Measurements from ENCODE around the gene CLASP1. TPM values are rescaled to one million over a fixed set of nuclear protein-coding genes. Genes with fewer than 3 reads are reported as not detected.

CLASP1 gene
- total RNA-seq, 2 experiments from 2014 or later: 33.8 to 72.4 TPM

DNA sequence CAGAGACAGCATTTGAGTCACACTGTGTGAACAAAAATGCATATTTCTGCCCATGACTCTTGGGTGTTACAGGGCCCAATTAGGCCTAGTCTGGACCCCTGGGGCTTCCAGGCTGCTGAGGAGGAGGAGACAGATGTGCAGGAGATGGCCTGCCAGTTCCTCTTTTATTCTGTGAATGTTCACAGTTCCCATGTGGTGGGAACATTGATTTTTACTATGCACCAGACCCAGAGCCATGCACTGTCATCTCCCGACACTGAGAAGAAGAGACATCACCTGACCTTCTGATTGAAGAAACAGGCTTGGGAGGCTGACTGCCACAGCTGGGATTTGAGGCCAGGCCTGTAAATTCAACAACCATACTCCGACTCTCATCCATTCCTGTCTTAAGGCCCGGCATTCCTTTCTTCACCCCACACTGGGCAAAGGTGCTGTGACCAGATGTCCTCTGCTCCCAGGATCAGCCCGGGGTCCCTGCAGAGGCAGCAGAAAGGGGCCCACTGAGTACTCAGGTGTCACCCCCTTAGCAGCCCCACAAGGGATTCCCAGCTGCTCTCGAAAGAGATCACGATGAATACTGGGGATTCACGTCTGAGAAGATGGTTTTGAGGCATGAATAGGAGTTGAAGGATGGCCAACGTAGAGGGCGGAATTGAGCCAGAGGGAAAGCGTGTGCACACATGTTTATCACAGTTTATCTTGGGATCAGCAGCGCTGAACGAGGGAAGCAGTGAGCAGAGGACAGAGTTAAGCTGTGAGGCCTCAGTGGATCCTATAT is 360.6 kb downstream of the CLASP1 start:
- BruUV-seq (replicated peaks): no TSS peak
- no peaks in the 10 kb centered on the region for H3K79me2 ChIP-seq (ENCODE audit: insufficient read depth, low read depth, low read length)

DNA sequence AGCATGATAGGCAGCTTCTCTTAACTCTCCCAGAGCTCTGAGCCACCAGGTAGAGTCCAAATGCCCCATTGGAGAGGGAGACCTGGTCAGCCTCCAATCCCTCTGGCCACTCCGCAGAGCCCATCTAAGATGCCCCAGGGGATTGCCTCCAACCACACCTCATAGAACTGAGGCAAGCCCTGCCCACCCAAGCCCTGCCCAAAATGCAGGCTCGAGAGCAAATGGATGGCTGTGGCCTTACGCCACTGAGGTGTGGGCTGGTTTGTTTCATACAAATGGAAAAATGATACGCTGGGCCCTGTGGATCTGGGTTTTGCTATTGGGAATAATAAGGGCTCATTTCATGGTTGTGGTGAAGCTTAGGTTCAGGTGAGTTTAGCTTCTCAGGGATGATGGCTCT is 361.3 kb downstream of the CLASP1 start:
- POLR2A ChIA-PET: interaction anchor here (0.6 kb wide), 1 partner anchor 342 kb away, joined by 4 read pairs; no protein-coding TSS in a partner anchor
- TF ChIP-seq EZH2phosphoT487 (IDR thresholded peaks at IDR 0.05; ENCODE audit: borderline replicate concordance, low read depth, low read length): no peak
- TF ChIP-seq, protein P1, sequence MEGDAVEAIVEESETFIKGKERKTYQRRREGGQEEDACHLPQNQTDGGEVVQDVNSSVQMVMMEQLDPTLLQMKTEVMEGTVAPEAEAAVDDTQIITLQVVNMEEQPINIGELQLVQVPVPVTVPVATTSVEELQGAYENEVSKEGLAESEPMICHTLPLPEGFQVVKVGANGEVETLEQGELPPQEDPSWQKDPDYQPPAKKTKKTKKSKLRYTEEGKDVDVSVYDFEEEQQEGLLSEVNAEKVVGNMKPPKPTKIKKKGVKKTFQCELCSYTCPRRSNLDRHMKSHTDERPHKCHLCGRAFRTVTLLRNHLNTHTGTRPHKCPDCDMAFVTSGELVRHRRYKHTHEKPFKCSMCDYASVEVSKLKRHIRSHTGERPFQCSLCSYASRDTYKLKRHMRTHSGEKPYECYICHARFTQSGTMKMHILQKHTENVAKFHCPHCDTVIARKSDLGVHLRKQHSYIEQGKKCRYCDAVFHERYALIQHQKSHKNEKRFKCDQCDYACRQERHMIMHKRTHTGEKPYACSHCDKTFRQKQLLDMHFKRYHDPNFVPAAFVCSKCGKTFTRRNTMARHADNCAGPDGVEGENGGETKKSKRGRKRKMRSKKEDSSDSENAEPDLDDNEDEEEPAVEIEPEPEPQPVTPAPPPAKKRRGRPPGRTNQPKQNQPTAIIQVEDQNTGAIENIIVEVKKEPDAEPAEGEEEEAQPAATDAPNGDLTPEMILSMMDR (conservative IDR thresholded peaks at IDR 0.05; ENCODE audit: low read length): no peak
- CTCF ChIA-PET (ENCODE audit: unreplicated experiment): no interaction called here
- intact Hi-C loops (cut with micrococcal nuclease; ENCODE audit: unreplicated experiment): no loop called here
- no TSS peak for BruUV-seq (replicated peaks)
- H3K9me3 ChIP-seq (ENCODE audit: low read length): no peaks in the 10 kb centered on the region
- H3K27ac ChIP-seq (ENCODE audit: low read depth, low read length, poor library complexity, severe bottlenecking): no peak overlapping the region
- H4K20me1 ChIP-seq (ENCODE audit: insufficient read depth, low read length): no peaks in the 10 kb centered on the region
- no peaks in the 10 kb centered on the region for H3K36me3 ChIP-seq (ENCODE audit: insufficient read depth, low read length)
- no peak overlapping the region for H3K4me3 ChIP-seq (ENCODE audit: low read depth, low read length, poor library complexity, severe bottlenecking)
- no peaks in the 10 kb centered on the region for H3K79me2 ChIP-seq (ENCODE audit: insufficient read depth, low read depth, low read length)
- DNase-seq (ENCODE audit: low spot score): no peak
- H3K4me1 ChIP-seq (ENCODE audit: insufficient read depth, low read length, poor library complexity, severe bottlenecking): peaks cover 11% of the 10 kb centered on the region
- H2AFZ ChIP-seq (ENCODE audit: low read length): no peak overlapping the region
- H3K4me2 ChIP-seq (ENCODE audit: low read length): no peak overlapping the region
- H3K9me2 ChIP-seq (ENCODE audit: insufficient read depth, low read length): no peaks in the 10 kb centered on the region

More for the DNA sequence above, 360.6 kb downstream of the CLASP1 start:
- Histone ChIP-seq H3K9me2 (ENCODE audit: insufficient read depth, low read length) (no peaks in the 10 kb centered on the region), H2AFZ (ENCODE audit: low read length) (no peak overlapping the region), H3K36me3 (ENCODE audit: insufficient read depth, low read length) (no peaks in the 10 kb centered on the region), H4K20me1 (ENCODE audit: insufficient read depth, low read length) (no peaks in the 10 kb centered on the region), H3K9me3 (ENCODE audit: low read length) (no peaks in the 10 kb centered on the region), H3K27ac (ENCODE audit: low read depth, low read length, poor library complexity, severe bottlenecking) (no peak overlapping the region), H3K4me2 (ENCODE audit: low read length) (no peak overlapping the region), H3K4me1 (ENCODE audit: insufficient read depth, low read length, poor library complexity, severe bottlenecking) (peaks cover 11% of the 10 kb centered on the region), H3K4me3 (ENCODE audit: low read depth, low read length, poor library complexity, severe bottlenecking) (no peak overlapping the region)
- ChIA-PET POLR2A (no interaction called here), CTCF (ENCODE audit: unreplicated experiment) (no interaction called here)
- no peak for DNase-seq (ENCODE audit: low spot score)
- TF ChIP-seq, protein P1 (conservative IDR thresholded peaks at IDR 0.05; ENCODE audit: low read length): no peak
- no peak for TF ChIP-seq EZH2phosphoT487 (IDR thresholded peaks at IDR 0.05; ENCODE audit: borderline replicate concordance, low read depth, low read length)
- intact Hi-C loops (cut with micrococcal nuclease; ENCODE audit: unreplicated experiment): no loop called here

Small RNAs within 50 kb of the gene (small RNA-seq; reads per million reads assigned to genes)
- not detected for gene RF00019
- 745 reads per million, percentile 100 among the genes with 10 or more reads in this experiment for gene RNU4ATAC

Other genes starting within 250 kb of the CLASP1 start
- gene RNU4ATAC, start 118.6 kb downstream of the CLASP1 start, total RNA-seq (2014; rRNA removed; shearing (Covaris generic)): not detected in 2 replicates
- not detected in 2 replicates for gene RNU4ATAC, start 118.6 kb downstream of the CLASP1 start, total RNA-seq (2022)
- 64.1 and 78.1 TPM in 2 replicates for gene NIFK, start 87.4 kb upstream of the CLASP1 start, total RNA-seq (2014; rRNA removed; shearing (Covaris generic))
- 100 and 107 TPM in 2 replicates for gene NIFK, start 87.4 kb upstream of the CLASP1 start, total RNA-seq (2022)
- 59.2 and 64.4 TPM in 2 replicates for gene TSN, start 106.2 kb upstream of the CLASP1 start, total RNA-seq (2014; rRNA removed; shearing (Covaris generic))
- gene TSN, start 106.2 kb upstream of the CLASP1 start, total RNA-seq (2022): 98.7 and 102 TPM in 2 replicates